Breast epithelium (tissue), 3 donors: ENCODE measurements around the gene ACOXL.

ENCODE experiments used
- POLR2A ChIP-seq: fragments of 450-650 bp; IDR thresholded peaks from one replicate; pipeline ENCODE4 v1.6.1; 2016; ENCODE audit warnings: antibody characterized with exemption, mild to moderate bottlenecking, moderate library complexity
- POLR2AphosphoS5 ChIP-seq, 3 donors: sonication (generic); formaldehyde crosslinking; IDR thresholded peaks; one replicate each; pipeline ENCODE4 v1.6.1; 2017; ENCODE audit warnings: antibody characterized with exemption in 3 of 3
- TF ChIP-seq, protein P1 (sequence below), 3 donors: fragments of 450-650 bp; IDR thresholded peaks; one replicate each; pipeline ENCODE4 v1.5.1; 2016 to 2017; ENCODE audit warnings: antibody characterized with exemption in 3 of 3, mild to moderate bottlenecking in 3 of 3, moderate library complexity in 3 of 3

DNA sequence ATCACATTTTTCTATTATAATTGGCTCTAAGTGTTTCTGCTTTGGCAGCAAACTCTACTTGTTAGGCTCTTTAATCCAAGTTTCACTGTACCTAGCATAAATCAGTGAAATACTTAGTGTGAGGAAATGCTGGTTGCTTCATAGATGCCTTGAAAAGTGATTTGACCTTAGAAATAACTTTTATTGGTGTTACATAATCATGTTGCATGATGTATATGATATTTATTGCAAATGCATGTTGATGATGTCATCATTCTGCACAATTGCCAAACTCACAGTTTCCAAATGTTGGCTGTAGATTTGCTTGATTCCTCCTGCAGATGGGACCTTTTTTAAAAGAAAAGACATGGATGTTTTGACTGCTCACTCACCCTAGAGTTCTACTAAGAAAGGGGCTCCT, 250.8 kb downstream of the ACOXL start:
- TF ChIP-seq, protein P1, sequence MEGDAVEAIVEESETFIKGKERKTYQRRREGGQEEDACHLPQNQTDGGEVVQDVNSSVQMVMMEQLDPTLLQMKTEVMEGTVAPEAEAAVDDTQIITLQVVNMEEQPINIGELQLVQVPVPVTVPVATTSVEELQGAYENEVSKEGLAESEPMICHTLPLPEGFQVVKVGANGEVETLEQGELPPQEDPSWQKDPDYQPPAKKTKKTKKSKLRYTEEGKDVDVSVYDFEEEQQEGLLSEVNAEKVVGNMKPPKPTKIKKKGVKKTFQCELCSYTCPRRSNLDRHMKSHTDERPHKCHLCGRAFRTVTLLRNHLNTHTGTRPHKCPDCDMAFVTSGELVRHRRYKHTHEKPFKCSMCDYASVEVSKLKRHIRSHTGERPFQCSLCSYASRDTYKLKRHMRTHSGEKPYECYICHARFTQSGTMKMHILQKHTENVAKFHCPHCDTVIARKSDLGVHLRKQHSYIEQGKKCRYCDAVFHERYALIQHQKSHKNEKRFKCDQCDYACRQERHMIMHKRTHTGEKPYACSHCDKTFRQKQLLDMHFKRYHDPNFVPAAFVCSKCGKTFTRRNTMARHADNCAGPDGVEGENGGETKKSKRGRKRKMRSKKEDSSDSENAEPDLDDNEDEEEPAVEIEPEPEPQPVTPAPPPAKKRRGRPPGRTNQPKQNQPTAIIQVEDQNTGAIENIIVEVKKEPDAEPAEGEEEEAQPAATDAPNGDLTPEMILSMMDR (IDR thresholded peaks at IDR 0.05) = no peak
- no peak for TF ChIP-seq POLR2A
- TF ChIP-seq POLR2AphosphoS5 (IDR thresholded peaks at IDR 0.05) = no peak
